Caco-2 (cell line): Measurements from ENCODE around the gene PTK6. TPM values are rescaled to one million over a fixed set of nuclear protein-coding genes. Genes with fewer than 3 reads are reported as not detected.

Source experiments
- BruUV-seq: library from RNA; stranded (reverse); fragments of 400-500 nt; replicated peaks from 2 replicates; lab custom pipeline; 2021; lab: Mats Ljungman, UMichigan
- CTCF ChIA-PET: fragments of 300-600 bp; sonication (Branson Sonifier 250); formaldehyde crosslinking; loops from one replicate; lab custom pipeline; 2022; ENCODE audit warnings: antibody characterized with exemption; lab: Charles Lee
- POLR2A ChIA-PET: fragments of 300-600 bp; sonication (Branson Sonifier 250); formaldehyde crosslinking; loops from one replicate; lab custom pipeline; 2022; ENCODE audit warnings: antibody characterized with exemption; lab: Charles Lee
- DNase-seq, 2 experiments: peaks; one replicate each; pipeline versions ENCODE4 v3.0.0 to v3.0.0-alpha.2; 2020 to 2022
- H3K27me3 ChIP-seq: replicated peaks from 2 replicates; pipeline ENCODE4 v1.6.0; 2011; ENCODE audit warnings: low read length; ENCODE audit not compliant: control insufficient read depth, insufficient read depth
- H3K36me3 ChIP-seq: 2 replicates; pipeline ENCODE4 v1.5.1; 2011; ENCODE audit warnings: low read length; ENCODE audit not compliant: control insufficient read depth, insufficient read depth
- H3K4me1 ChIP-seq: fragments of 250-450 bp; sonication (Bioruptor Pico); 2 replicates; pipeline ENCODE4 v1.5.1; 2020; ENCODE audit warnings: mild to moderate bottlenecking
- H3K4me3 ChIP-seq: 2 replicates; pipeline ENCODE4 v1.5.1; 2011; ENCODE audit warnings: low read depth, mild to moderate bottlenecking, control low read depth, low read length
- H3K9me3 ChIP-seq: fragments of 250-450 bp; sonication (Bioruptor Pico); 2 replicates; pipeline ENCODE4 v1.5.1; 2020; ENCODE audit warnings: mild to moderate bottlenecking, moderate library complexity
- H3K27ac Mint-ChIP-seq: one replicate; pipeline ENCODE4 v1.8.0; 2022; ENCODE audit warnings: mixed read lengths; ENCODE audit not compliant: unreplicated experiment
- H3K27me3 Mint-ChIP-seq: one replicate; pipeline ENCODE4 v1.8.0; 2022; ENCODE audit warnings: mixed read lengths; ENCODE audit not compliant: insufficient read depth, unreplicated experiment
- H3K36me3 Mint-ChIP-seq: one replicate; pipeline ENCODE4 v1.8.0; 2022; ENCODE audit warnings: mild to moderate bottlenecking, mixed read lengths; ENCODE audit not compliant: insufficient read depth, unreplicated experiment
- H3K4me1 Mint-ChIP-seq: one replicate; pipeline ENCODE4 v1.8.0; 2022; ENCODE audit warnings: low read depth, mixed read lengths; ENCODE audit not compliant: unreplicated experiment
- H3K4me3 Mint-ChIP-seq: one replicate; pipeline ENCODE4 v1.8.0; 2022; ENCODE audit warnings: mild to moderate bottlenecking, moderate library complexity, mixed read lengths; ENCODE audit not compliant: unreplicated experiment
- H3K9me3 Mint-ChIP-seq: one replicate; pipeline ENCODE4 v1.8.0; 2022; ENCODE audit warnings: mixed read lengths; ENCODE audit not compliant: unreplicated experiment
- CTCF ChIP-seq, 2 experiments: fragments of 200-600 bp in 1 of 2; IDR thresholded peaks; 1 replicate in 1 of 2; 2 replicates in 1 of 2; pipeline versions ENCODE4 v1.5.1 to v1.8.0; 2011 to 2022; ENCODE audit warnings: antibody characterized with exemption in 1 of 2, control low read depth in 1 of 2, inconsistent platforms in 1 of 2, low read depth in 1 of 2, low read length in 1 of 2, mild to moderate bottlenecking in 1 of 2, moderate library complexity in 1 of 2; ENCODE audit not compliant: insufficient read depth in 1 of 2, severe bottlenecking in 1 of 2, unreplicated experiment in 1 of 2
- intact Hi-C: fragments of 100-400 bp; cut with micrococcal nuclease; formaldehyde crosslinking; loops from one replicate; pipeline ENCODE4 v1.10.0; 2022; ENCODE audit not compliant: unreplicated experiment
- total RNA-seq: library from RNA; stranded (reverse); gene quantifications from 2 replicates; pipeline ENCODE4 v1.2.3, GENCODE V29; 2022

The PTK6 gene
- total RNA-seq, 1 experiment from 2014 or later, result 0.64 TPM

GRCh38 chr20:63531686-63532448, 5.3 kb downstream of the PTK6 start:
- Mint-ChIP-seq H3K4me3 (no peak overlapping the region), H3K9me3 (no peaks in the 10 kb centered on the region), H3K27me3 (no peaks in the 10 kb centered on the region), H3K4me1 (no peaks in the 10 kb centered on the region), H3K36me3 (peaks cover 26% of the 10 kb centered on the region), H3K27ac (no peak overlapping the region)
- no peaks in the 10 kb centered on the region for H3K27me3 ChIP-seq
- intact Hi-C loops, result no loop called here
- no peaks in the 10 kb centered on the region for H3K9me3 ChIP-seq
- peaks cover 30% of the 10 kb centered on the region for H3K4me1 ChIP-seq
- H3K36me3 ChIP-seq, result no peaks in the 10 kb centered on the region
- no peak overlapping the region for H3K4me3 ChIP-seq
- ChIA-PET POLR2A (interaction anchor here (0.6 to 2.5 kb wide), 2 partner anchors 12 to 66 kb away, joined by 3 to 21 read pairs; partner anchors contain the start of gene PPDPF), CTCF (interaction anchor here (1.5 kb wide), 1 partner anchor 11 kb away, joined by 6 read pairs; the partner anchor contains the start of gene PPDPF)
- no peak for TF ChIP-seq CTCF (IDR thresholded peaks at IDR 0.05; ENCODE audit: insufficient read depth in 1 of 2, low read depth in 1 of 2, low read length in 1 of 2, severe bottlenecking in 1 of 2, unreplicated experiment in 1 of 2)
- BruUV-seq, result no TSS peak
- no peak for DNase-seq

GRCh38 chr20:63530788-63531160, 6.4 kb downstream of the PTK6 start:
- POLR2A ChIA-PET, result interaction anchor here (0.5 to 2.5 kb wide), 2 partner anchors 10 to 50 kb away, joined by 3 to 21 read pairs; partner anchors contain the start of gene PPDPF

More at GRCh38 chr20:63530788-63531160, 6.4 kb downstream of the PTK6 start:
- peak in 1 of 2 experiments; percentile 69 for DNase-seq
- H3K27ac Mint-ChIP-seq, result no peak overlapping the region
- no peak for TF ChIP-seq CTCF (IDR thresholded peaks at IDR 0.05; ENCODE audit: insufficient read depth in 1 of 2, low read depth in 1 of 2, low read length in 1 of 2, severe bottlenecking in 1 of 2, unreplicated experiment in 1 of 2)
- H3K27me3 Mint-ChIP-seq, result no peaks in the 10 kb centered on the region
- H3K4me1 Mint-ChIP-seq, result no peaks in the 10 kb centered on the region
- intact Hi-C loops, result no loop called here
- peaks cover 36% of the 10 kb centered on the region for H3K36me3 Mint-ChIP-seq
- no peak overlapping the region for H3K4me3 Mint-ChIP-seq
- Histone ChIP-seq H3K36me3 (no peaks in the 10 kb centered on the region), H3K4me3 (no peak overlapping the region), H3K27me3 (no peaks in the 10 kb centered on the region), H3K4me1 (peaks cover 30% of the 10 kb centered on the region), H3K9me3 (no peaks in the 10 kb centered on the region)
- BruUV-seq, result no TSS peak
- H3K9me3 Mint-ChIP-seq, result no peaks in the 10 kb centered on the region
- CTCF ChIA-PET, result interaction anchor here (0.5 to 2.5 kb wide), 5 partner anchors 10 to 548 kb away, joined by 3 to 7 read pairs (median 3); partner anchors contain the start of genes PPDPF, RGS19 and SAMD10
